NCI-H510A treated with DMSO at 0.1 percent for 48 hours (cell line): Measurements from ENCODE around the gene NFS1.
A peak's percentile ranks its signal among the peaks of the same experiment; 100 is the strongest.

Experiments
- DNase-seq: peaks from one replicate; lab custom pipeline; 2025; lab: John Stamatoyannopoulos, UW

The NFS1 gene

GRCh38 chr20:35674921-35675320, 24.2 kb downstream of the NFS1 start:
- no peak for DNase-seq

GRCh38 chr20:35673884-35674283, 25.3 kb downstream of the NFS1 start:
- no peak for DNase-seq

GRCh38 chr20:35669681-35670080, 29.5 kb downstream of the NFS1 start:
- no peak for DNase-seq

- DNase-seq = no peak
These were observed 29.9 kb downstream of the NFS1 start for GRCh38 chr20:35669221-35669620.

- no peak for DNase-seq
These were observed 33.2 kb downstream of the NFS1 start for GRCh38 chr20:35665949-35666288.

- DNase-seq = peak; percentile 94
These were observed 34.5 kb downstream of the NFS1 start, which contains the start of the genes CPNE1 and RBM12 for GRCh38 chr20:35664466-35665206. TSS of gene CPNE1 (minus strand) at chr20:35664900. CDS start at chr20:35632923, 31,977 bp downstream. TSS of gene RBM12 (minus strand) at chr20:35664900. CDS start at chr20:35655322, 9,578 bp downstream.

GRCh38 chr20:35663516-35664465, 35.4 kb downstream of the NFS1 start:
- DNase-seq = peak; percentile 35

- DNase-seq = no peak
These were observed 36.6 kb downstream of the NFS1 start for GRCh38 chr20:35662551-35662950.

- no peak for DNase-seq
These were observed 37.2 kb downstream of the NFS1 start for GRCh38 chr20:35661908-35662307.

GRCh38 chr20:35661053-35661452, 38.1 kb downstream of the NFS1 start:
- no peak for DNase-seq

GRCh38 chr20:35660122-35660937, 38.8 kb downstream of the NFS1 start:
- DNase-seq = no peak

GRCh38 chr20:35657271-35657670, 41.9 kb downstream of the NFS1 start:
- peak; percentile 45 for DNase-seq

- DNase-seq = no peak
These were observed 44.7 kb downstream of the NFS1 start for GRCh38 chr20:35654415-35654814.

GRCh38 chr20:35653893-35654292, 45.3 kb downstream of the NFS1 start:
- no peak for DNase-seq

GRCh38 chr20:35653430-35653734, 45.8 kb downstream of the NFS1 start:
- no peak for DNase-seq

GRCh38 chr20:35652641-35653429, 46.3 kb downstream of the NFS1 start:
- no peak for DNase-seq

- no peak for DNase-seq
These were observed 47.2 kb downstream of the NFS1 start for GRCh38 chr20:35651958-35652357.

- no peak for DNase-seq
These were observed 48.5 kb downstream of the NFS1 start for GRCh38 chr20:35650632-35651031.

- DNase-seq = no peak
These were observed 50.3 kb downstream of the NFS1 start for GRCh38 chr20:35648836-35649235.

- no peak for DNase-seq
These were observed 54.3 kb downstream of the NFS1 start for GRCh38 chr20:35644806-35645205.

GRCh38 chr20:35643045-35643444, 56.1 kb downstream of the NFS1 start:
- DNase-seq = no peak
